ENCODE results near the gene ZDHHC11B. TPM values are rescaled to one million over a fixed set of nuclear protein-coding genes. Genes with fewer than 3 reads are reported as not detected.
"Not testable (repeated sequence)": the region's sequence is repeated elsewhere in the genome, so short reads cannot be mapped to it uniquely, and the experiment has no call there.

Gene ZDHHC11B
- total and polyA plus RNA-seq, 2 of the 13 experiments (the other 11 are each of a cell fraction or from before 2014, with no cell fraction given) = 0.11 to 0.12 TPM

GRCh38 chr5:691817-692528 is 92.6 kb downstream of the ZDHHC11B start:
- Histone ChIP-seq H4K20me1 (ENCODE audit: insufficient read depth, low read length) (no peaks in the 10 kb centered on the region), H3K79me2 (ENCODE audit: insufficient read depth, low read length) (no peaks in the 10 kb centered on the region), H3K9me3 (ENCODE audit: low read length) (no peaks in the 10 kb centered on the region), H3K36me3 (replicated peaks in 1 of 2; ENCODE audit: control insufficient read depth in 1 of 2, insufficient read depth in 2 of 2, low read length in 2 of 2) (no peaks in the 10 kb centered on the region), H3K27me3 (ENCODE audit: control insufficient read depth in 1 of 2, insufficient read depth in 2 of 2, low read length in 2 of 2) (peaks cover 0 to 5% of the 10 kb centered on the region in 2 experiments; a peak in 2 of 5 replicates), H2AFZ (ENCODE audit: low read length) (no peak overlapping the region), H3K27ac (ENCODE audit: extremely low read length, insufficient read depth, low read length) (no peak overlapping the region), H3K9ac (ENCODE audit: insufficient read depth, low read depth, low read length) (no peak overlapping the region), H3K4me1 (ENCODE audit: insufficient read depth, low read length) (0 out of 2 replicates have a peak, but pooled peaks cover 4% of the 10 kb centered on the region), H3K4me2 (ENCODE audit: low read depth, low read length) (peak overlapping the region; percentile 55; the same call in 1 of the 2 replicates), H3K4me3 (replicated peaks in 1 of 3; ENCODE audit: insufficient read depth in 1 of 3, low read depth in 2 of 3, low read length in 3 of 3) (no peak overlapping the region)
- CTCF ChIA-PET (ENCODE audit: low intra/inter-chr PET ratio, low total read pairs) = no interaction called here
- BruUV-seq (replicated peaks) = no TSS peak
- intact Hi-C loops (cut with micrococcal nuclease; ENCODE audit: unreplicated experiment) (no loop called here), in situ Hi-C loops (cut with HindIII; ENCODE audit: extremely low pct_ligation_motif_present, low pct_unique_long_range_greater_than_20kb) (no loop called here)
- no peak for ATAC-seq
- no peak for DNase-seq (ENCODE audit: low spot score)
- POLR2A ChIA-PET = no interaction called here
- WGBS (ENCODE audit: low lambda C conversion rate) = 11% methylated on average over 2 of the region's 2 CpGs
- no peak for FAIRE-seq
- TF ChIP-seq ZSCAN30 (CRISPR knock-in tag; IDR thresholded peaks at IDR 0.05) (no peak), CEBPG (CRISPR knock-in tag; IDR thresholded peaks at IDR 0.05) (no peak), ZBTB7B (CRISPR knock-in tag; IDR thresholded peaks at IDR 0.05) (no peak), SALL2 (CRISPR knock-in tag; IDR thresholded peaks at IDR 0.05) (no peak), RCOR2 (CRISPR knock-in tag; IDR thresholded peaks at IDR 0.05) (no peak), ZNF17 (CRISPR knock-in tag; IDR thresholded peaks at IDR 0.05) (no peak), NFE2L1 (CRISPR knock-in tag; IDR thresholded peaks at IDR 0.05; ENCODE audit: borderline replicate concordance) (no peak), ELF4 (CRISPR knock-in tag; IDR thresholded peaks at IDR 0.05; ENCODE audit: borderline replicate concordance) (no peak), MXD4 (CRISPR knock-in tag; IDR thresholded peaks at IDR 0.05) (no peak), KLF13 (CRISPR knock-in tag; IDR thresholded peaks at IDR 0.05) (no peak), GPN1 (CRISPR knock-in tag; IDR thresholded peaks at IDR 0.05; ENCODE audit: borderline replicate concordance) (no peak), HHEX (CRISPR knock-in tag; IDR thresholded peaks at IDR 0.05) (no peak)
- TF ChIP-seq, protein P1, sequence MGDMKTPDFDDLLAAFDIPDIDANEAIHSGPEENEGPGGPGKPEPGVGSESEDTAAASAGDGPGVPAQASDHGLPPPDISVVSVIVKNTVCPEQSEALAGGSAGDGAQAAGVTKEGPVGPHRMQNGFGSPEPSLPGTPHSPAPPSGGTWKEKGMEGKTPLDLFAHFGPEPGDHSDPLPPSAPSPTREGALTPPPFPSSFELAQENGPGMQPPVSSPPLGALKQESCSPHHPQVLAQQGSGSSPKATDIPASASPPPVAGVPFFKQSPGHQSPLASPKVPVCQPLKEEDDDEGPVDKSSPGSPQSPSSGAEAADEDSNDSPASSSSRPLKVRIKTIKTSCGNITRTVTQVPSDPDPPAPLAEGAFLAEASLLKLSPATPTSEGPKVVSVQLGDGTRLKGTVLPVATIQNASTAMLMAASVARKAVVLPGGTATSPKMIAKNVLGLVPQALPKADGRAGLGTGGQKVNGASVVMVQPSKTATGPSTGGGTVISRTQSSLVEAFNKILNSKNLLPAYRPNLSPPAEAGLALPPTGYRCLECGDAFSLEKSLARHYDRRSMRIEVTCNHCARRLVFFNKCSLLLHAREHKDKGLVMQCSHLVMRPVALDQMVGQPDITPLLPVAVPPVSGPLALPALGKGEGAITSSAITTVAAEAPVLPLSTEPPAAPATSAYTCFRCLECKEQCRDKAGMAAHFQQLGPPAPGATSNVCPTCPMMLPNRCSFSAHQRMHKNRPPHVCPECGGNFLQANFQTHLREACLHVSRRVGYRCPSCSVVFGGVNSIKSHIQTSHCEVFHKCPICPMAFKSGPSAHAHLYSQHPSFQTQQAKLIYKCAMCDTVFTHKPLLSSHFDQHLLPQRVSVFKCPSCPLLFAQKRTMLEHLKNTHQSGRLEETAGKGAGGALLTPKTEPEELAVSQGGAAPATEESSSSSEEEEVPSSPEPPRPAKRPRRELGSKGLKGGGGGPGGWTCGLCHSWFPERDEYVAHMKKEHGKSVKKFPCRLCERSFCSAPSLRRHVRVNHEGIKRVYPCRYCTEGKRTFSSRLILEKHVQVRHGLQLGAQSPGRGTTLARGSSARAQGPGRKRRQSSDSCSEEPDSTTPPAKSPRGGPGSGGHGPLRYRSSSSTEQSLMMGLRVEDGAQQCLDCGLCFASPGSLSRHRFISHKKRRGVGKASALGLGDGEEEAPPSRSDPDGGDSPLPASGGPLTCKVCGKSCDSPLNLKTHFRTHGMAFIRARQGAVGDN (CRISPR knock-in tag; IDR thresholded peaks at IDR 0.05) = no peak

DNA sequence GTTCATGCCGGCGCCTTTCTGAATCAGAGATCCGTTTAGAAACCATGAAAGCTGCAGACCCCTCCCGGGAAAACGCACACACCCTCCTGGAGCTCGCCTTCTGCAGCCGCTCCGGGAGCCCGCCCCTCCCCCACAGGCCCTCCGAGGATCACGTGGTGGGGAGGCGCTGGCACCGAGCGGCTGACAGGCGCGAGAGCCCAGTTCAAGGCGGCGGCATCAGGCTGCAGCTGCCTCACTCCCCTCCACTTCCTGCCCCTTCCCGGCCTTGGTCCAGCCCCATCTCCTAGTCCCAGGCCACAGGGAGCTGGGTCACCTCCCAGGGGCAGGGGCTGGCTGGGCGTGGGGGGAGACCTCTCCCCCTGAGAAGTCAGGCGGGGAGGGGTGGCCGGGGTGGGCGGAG is 93.5 kb downstream of the ZDHHC11B start:
- FAIRE-seq; H3K27me3 ChIP-seq (ENCODE audit: control insufficient read depth in 1 of 2, insufficient read depth in 2 of 2, low read length in 2 of 2); H2AFZ ChIP-seq (ENCODE audit: low read length); H3K4me1 ChIP-seq (ENCODE audit: insufficient read depth, low read length); H3K79me2 ChIP-seq (ENCODE audit: insufficient read depth, low read length); H3K4me2 ChIP-seq (ENCODE audit: low read depth, low read length); DNase-seq (ENCODE audit: low spot score); H3K9ac ChIP-seq (ENCODE audit: insufficient read depth, low read depth, low read length); BruUV-seq (replicated peaks); in situ Hi-C loops (cut with HindIII; ENCODE audit: extremely low pct_ligation_motif_present, low pct_unique_long_range_greater_than_20kb); H4K20me1 ChIP-seq (ENCODE audit: insufficient read depth, low read length); CTCF ChIA-PET (ENCODE audit: low intra/inter-chr PET ratio, low total read pairs); ATAC-seq; POLR2A ChIA-PET; H3K9me3 ChIP-seq (ENCODE audit: low read length); H3K4me3 ChIP-seq (replicated peaks in 1 of 3; ENCODE audit: insufficient read depth in 1 of 3, low read depth in 2 of 3, low read length in 3 of 3); H3K36me3 ChIP-seq (replicated peaks in 1 of 2; ENCODE audit: control insufficient read depth in 1 of 2, insufficient read depth in 2 of 2, low read length in 2 of 2); H3K27ac ChIP-seq (ENCODE audit: extremely low read length, insufficient read depth, low read length); intact Hi-C loops (cut with micrococcal nuclease; ENCODE audit: unreplicated experiment): not testable (repeated sequence)
- WGBS (ENCODE audit: low lambda C conversion rate) = no CpG with 5 or more reads among the region's 23 CpGs
